ENCODE data around the gene TTF1. TPM values are rescaled to one million over a fixed set of nuclear protein-coding genes. Genes with fewer than 3 reads are reported as not detected.
A peak's percentile ranks its signal among the peaks of the same experiment; 100 is the strongest.

Gene TTF1
- total and polyA plus RNA-seq, 2 of the 13 experiments (the other 11 are each of a cell fraction or from before 2014, with no cell fraction given) = 3.4 to 9.8 TPM

DNA sequence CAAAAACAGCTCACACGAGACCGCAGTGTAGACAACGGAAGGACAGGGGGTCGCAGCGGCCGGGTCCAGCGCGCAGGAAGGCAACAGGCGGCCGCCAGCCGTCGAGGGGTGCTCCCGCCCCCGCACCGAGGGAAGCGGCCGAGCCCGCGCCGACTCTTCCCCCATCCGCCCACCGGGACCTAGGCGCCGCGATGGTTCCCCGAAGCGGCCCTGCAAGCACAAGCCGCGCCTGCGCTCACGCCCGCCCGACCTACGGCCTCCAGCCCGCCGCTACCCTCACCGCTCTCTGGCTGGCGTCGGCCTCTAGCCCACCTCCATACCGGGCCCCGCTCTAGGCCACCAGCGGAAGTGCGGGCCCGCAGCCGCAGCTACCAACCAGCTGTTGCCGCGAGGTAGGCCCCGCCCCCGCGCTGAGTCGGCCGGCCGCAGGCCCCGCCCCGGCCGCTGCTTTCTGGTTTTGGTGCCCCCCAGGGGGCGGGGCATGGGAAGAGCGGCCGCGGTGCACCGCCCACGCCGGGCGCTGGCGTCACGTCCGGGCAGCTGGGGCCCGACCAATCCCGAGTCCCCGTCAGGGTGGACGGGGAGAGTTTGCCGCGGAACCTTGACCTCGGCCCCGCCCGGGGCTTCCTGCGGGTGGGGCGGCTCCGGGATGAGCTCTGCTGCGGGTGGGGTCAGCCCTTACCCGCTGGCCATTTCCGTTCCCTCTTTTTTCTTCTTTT, 51.8 kb downstream of the TTF1 start, which contains the start of gene SETX (continued):
- TF ChIP-seq USF2 (IDR thresholded peaks at IDR 0.05; ENCODE audit: low read depth, low read length) = no peak
- TF ChIP-seq USF2 (CRISPR knock-in tag; IDR thresholded peaks at IDR 0.05; ENCODE audit: borderline replicate concordance) = peak; percentile 35; the same call in 1 of the 2 replicates
- TF ChIP-seq ZNF367 (CRISPR knock-in tag; IDR thresholded peaks at IDR 0.05; ENCODE audit: borderline replicate concordance) = peak; percentile 54; the same call in 1 of the 2 replicates
- TF ChIP-seq ZNF678 (CRISPR knock-in tag; IDR thresholded peaks at IDR 0.05) = no peak
- TF ChIP-seq ZNF10 (CRISPR knock-in tag; IDR thresholded peaks at IDR 0.05; ENCODE audit: borderline replicate concordance, low read depth) = no peak
- no peak for TF ChIP-seq ZNF550 (CRISPR knock-in tag; IDR thresholded peaks at IDR 0.05; ENCODE audit: borderline replicate concordance)
- peak; percentile 49; the same call in 1 of the 2 replicates for TF ChIP-seq ZNF431 (CRISPR knock-in tag; IDR thresholded peaks at IDR 0.05; ENCODE audit: borderline replicate concordance, low read depth)
- no peak for TF ChIP-seq ZNF326 (CRISPR knock-in tag; IDR thresholded peaks at IDR 0.05; ENCODE audit: borderline replicate concordance)
- no peak for TF ChIP-seq DMTF1 (CRISPR knock-in tag; IDR thresholded peaks at IDR 0.05)
- peak; percentile 90; the same call in 1 of the 2 replicates for TF ChIP-seq ZMAT3 (CRISPR knock-in tag; conservative IDR thresholded peaks at IDR 0.05)
- no peak for TF ChIP-seq ZNF841 (CRISPR knock-in tag; IDR thresholded peaks at IDR 0.05; ENCODE audit: borderline replicate concordance)
- no peak for TF ChIP-seq GZF1 (CRISPR knock-in tag; IDR thresholded peaks at IDR 0.05)
- no peak for TF ChIP-seq ZMYM3 (CRISPR knock-in tag; IDR thresholded peaks at IDR 0.05)
- TF ChIP-seq, protein P1, sequence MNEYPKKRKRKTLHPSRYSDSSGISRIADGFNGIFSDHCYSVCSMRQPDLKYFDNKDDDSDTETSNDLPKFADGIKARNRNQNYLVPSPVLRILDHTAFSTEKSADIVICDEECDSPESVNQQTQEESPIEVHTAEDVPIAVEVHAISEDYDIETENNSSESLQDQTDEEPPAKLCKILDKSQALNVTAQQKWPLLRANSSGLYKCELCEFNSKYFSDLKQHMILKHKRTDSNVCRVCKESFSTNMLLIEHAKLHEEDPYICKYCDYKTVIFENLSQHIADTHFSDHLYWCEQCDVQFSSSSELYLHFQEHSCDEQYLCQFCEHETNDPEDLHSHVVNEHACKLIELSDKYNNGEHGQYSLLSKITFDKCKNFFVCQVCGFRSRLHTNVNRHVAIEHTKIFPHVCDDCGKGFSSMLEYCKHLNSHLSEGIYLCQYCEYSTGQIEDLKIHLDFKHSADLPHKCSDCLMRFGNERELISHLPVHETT (CRISPR knock-in tag; conservative IDR thresholded peaks at IDR 0.05) = peak; percentile 93
- TF ChIP-seq ELF3 (CRISPR knock-in tag; IDR thresholded peaks at IDR 0.05) = no peak
- TF ChIP-seq ZNF770 (CRISPR knock-in tag; IDR thresholded peaks at IDR 0.05) = no peak
- no peak for TF ChIP-seq ZMYM2 (CRISPR knock-in tag; IDR thresholded peaks at IDR 0.05)
- peak; percentile 89; the same call in 1 of the 2 replicates for TF ChIP-seq KAT7 (CRISPR knock-in tag; IDR thresholded peaks at IDR 0.05; ENCODE audit: borderline replicate concordance)
- TF ChIP-seq PHF21A (CRISPR knock-in tag; IDR thresholded peaks at IDR 0.05) = peak; percentile 66; the same call in 1 of the 2 replicates
- TF ChIP-seq, protein P2, sequence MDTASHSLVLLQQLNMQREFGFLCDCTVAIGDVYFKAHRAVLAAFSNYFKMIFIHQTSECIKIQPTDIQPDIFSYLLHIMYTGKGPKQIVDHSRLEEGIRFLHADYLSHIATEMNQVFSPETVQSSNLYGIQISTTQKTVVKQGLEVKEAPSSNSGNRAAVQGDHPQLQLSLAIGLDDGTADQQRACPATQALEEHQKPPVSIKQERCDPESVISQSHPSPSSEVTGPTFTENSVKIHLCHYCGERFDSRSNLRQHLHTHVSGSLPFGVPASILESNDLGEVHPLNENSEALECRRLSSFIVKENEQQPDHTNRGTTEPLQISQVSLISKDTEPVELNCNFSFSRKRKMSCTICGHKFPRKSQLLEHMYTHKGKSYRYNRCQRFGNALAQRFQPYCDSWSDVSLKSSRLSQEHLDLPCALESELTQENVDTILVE (CRISPR knock-in tag; IDR thresholded peaks at IDR 0.05) = peak; percentile 93

Data from HepG2 (cell line).